GM23338 (cell line): ENCODE measurements around the gene OR1D5.

Experiments
- CREB1 ChIP-seq: fragments of 250-450 bp; sonication (Bioruptor Pico); IDR thresholded peaks from 2 replicates; pipeline ENCODE4 v1.5.0; 2020; ENCODE audit warnings: low read depth, mild to moderate bottlenecking, moderate library complexity
- CTCF ChIP-seq, 2 experiments: fragments of 200-600 bp in 1 of 2; sonication (generic) in 1 of 2; conservative IDR thresholded peaks; 2 replicates each; pipeline versions ENCODE4 v1.5.1 to v1.6.1; 2016 to 2017; ENCODE audit warnings: antibody characterized with exemption in 2 of 2, low read depth in 2 of 2, mild to moderate bottlenecking in 2 of 2, moderate library complexity in 1 of 2
- ETS1 ChIP-seq: IDR thresholded peaks from 2 replicates; pipeline ENCODE4 v1.6.1; 2016; ENCODE audit warnings: antibody characterized with exemption
- EZH2 ChIP-seq: fragments of 200-600 bp; sonication (generic); IDR thresholded peaks from one replicate; pipeline ENCODE4 v1.8.0; 2017; ENCODE audit warnings: antibody characterized with exemption, mild to moderate bottlenecking, low read depth; ENCODE audit not compliant: unreplicated experiment
- EZH2phosphoT487 ChIP-seq: fragments of 200-600 bp; sonication (generic); IDR thresholded peaks from one replicate; pipeline ENCODE4 v1.8.1; 2018; ENCODE audit warnings: antibody characterized with exemption; ENCODE audit not compliant: unreplicated experiment
- JUNB ChIP-seq: IDR thresholded peaks from one replicate; pipeline ENCODE4 v1.6.1; 2016; ENCODE audit warnings: antibody characterized with exemption; ENCODE audit not compliant: unreplicated experiment
- NANOG ChIP-seq: IDR thresholded peaks from 2 replicates; pipeline ENCODE4 v1.6.1; 2016; ENCODE audit warnings: antibody characterized with exemption, borderline replicate concordance
- POLR2AphosphoS5 ChIP-seq: IDR thresholded peaks from 2 replicates; pipeline ENCODE4 v1.6.1; 2016; ENCODE audit warnings: antibody characterized with exemption, low read depth
- REST ChIP-seq: IDR thresholded peaks from one replicate; pipeline ENCODE4 v1.6.1; 2018; ENCODE audit warnings: antibody characterized with exemption; ENCODE audit not compliant: unreplicated experiment
- STAT1 ChIP-seq: IDR thresholded peaks from one replicate; pipeline ENCODE4 v1.6.1; 2016; ENCODE audit warnings: antibody characterized with exemption; ENCODE audit not compliant: unreplicated experiment
- ZNF114 ChIP-seq: fragments of 250-450 bp; sonication (Bioruptor Pico); IDR thresholded peaks from 2 replicates; pipeline ENCODE4 v1.5.0; 2020; ENCODE audit warnings: mild to moderate bottlenecking, moderate library complexity
- ZNF331 ChIP-seq: fragments of 250-450 bp; sonication (Bioruptor Pico); IDR thresholded peaks from 2 replicates; pipeline ENCODE4 v1.5.0; 2020; ENCODE audit warnings: low read depth, mild to moderate bottlenecking, moderate library complexity

- TF ChIP-seq REST (no peak), CTCF (conservative IDR thresholded peaks at IDR 0.05; ENCODE audit: low read depth in 2 of 2) (no peak), EZH2 (no peak), EZH2phosphoT487 (no peak), POLR2AphosphoS5 (no peak), CREB1 (CRISPR knock-in tag) (no peak), JUNB (no peak), ZNF114 (CRISPR knock-in tag) (no peak), ETS1 (no peak), STAT1 (no peak), NANOG (no peak), ZNF331 (CRISPR knock-in tag) (no peak)
Observed at GRCh38 chr17:3049705-3050295, 13.6 kb downstream of the OR1D5 start.
